Adrenal gland (tissue), 12 donors: ENCODE data around the gene PRMT5. TPM values are rescaled to one million over a fixed set of nuclear protein-coding genes. Genes with fewer than 3 reads are reported as not detected.

Experiments
- DNase-seq, 7 donors: peaks; one replicate each; pipeline ENCODE4 v3.0.0-alpha.2; 2019 to 2020
- H3K27ac ChIP-seq, 5 donors: fragments of 200-600 bp; sonication (generic) in 4 of 5; 1 replicate in 3 of 5; 2 replicates in 2 of 5; pipeline versions ENCODE4 v1.5.1 to v1.8.0; 2016 to 2020; ENCODE audit warnings: mild to moderate bottlenecking in 1 of 5
- H3K27me3 ChIP-seq: fragments of 200-600 bp; 2 replicates; pipeline ENCODE4 v1.8.0; 2021
- H3K36me3 ChIP-seq, 2 donors: fragments of 200-600 bp; replicated peaks in 1 of 2; 1 replicate in 1 of 2; 2 replicates in 1 of 2; pipeline versions ENCODE4 v1.5.1 to v1.8.0; 2018 to 2022
- H3K4me1 ChIP-seq, 2 donors: fragments of 200-600 bp; replicated peaks in 1 of 2; 1 replicate in 1 of 2; 2 replicates in 1 of 2; pipeline versions ENCODE4 v1.5.1 to v1.8.0; 2018 to 2021
- H3K4me3 ChIP-seq, 4 donors: fragments of 200-600 bp; sonication (generic) in 3 of 4; one replicate each; pipeline ENCODE4 v1.5.1; 2016 to 2018
- H3K9me3 ChIP-seq, 3 donors: fragments of 200-600 bp; sonication (generic) in 1 of 3; replicated peaks in 1 of 3; 1 replicate in 2 of 3; 2 replicates in 1 of 3; pipeline versions ENCODE4 v1.5.1 to v1.8.0; 2016 to 2021
- POLR2A ChIP-seq, 2 donors: fragments of 450-650 bp; IDR thresholded peaks; one replicate each; pipeline ENCODE4 v1.6.1; 2017; ENCODE audit warnings: antibody characterized with exemption in 2 of 2, mild to moderate bottlenecking in 2 of 2, moderate library complexity in 1 of 2
- WGBS, 4 donors: extraction: QIAGEN DNeasy Blood & Tissue Kit in 2 of 4; methylation state at CpG; one replicate each; pipeline versions ENCODE4 v1.1.5 to v1.1.7; 2013 to 2017; 5-methylcytosine and 5-hydroxymethylcytosine counted together
- intact Hi-C, 2 donors: fragments of 100-400 bp; cut with DNase I; formaldehyde crosslinking; loops; one replicate each; pipeline versions ENCODE4 v1.14.1 to v1.15.0; 2022 to 2023
- polyA plus RNA-seq, 3 donors: library from polyadenylated mRNA; stranded (reverse); fragments of 200-250 nt in 2 of 3; fragments of 350-450 nt in 1 of 3; fragmentation: Illumina TruSeq in 1 of 3; extraction: RNeasy Lipid Tissue Mini Kit (QIAGEN cat#74804) in 1 of 3; gene quantifications; one replicate each; pipeline ENCODE4 v1.2.3, GENCODE V29; 2013 to 2014
- total RNA-seq, 9 donors: library from RNA; depleted of rRNA in 4 of 9; stranded (reverse); fragments of >200 nt in 4 of 9; fragments of 120-200 nt in 1 of 9; fragmentation: NEBNext Ultra II Directional in 1 of 9; extraction: Animal tissue kit (Norgen Biotek cat#: 25700) in 1 of 9; gene quantifications; one replicate each; pipeline versions ENCODE4 v1.1.0 to v1.2.4, GENCODE V29; 2013 to 2023
- TF ChIP-seq, protein P1 (sequence below), 6 experiments: fragments of 450-650 bp in 4 of 6; fragments of 200-600 bp in 2 of 6; sonication (generic) in 1 of 6; IDR thresholded peaks; 1 replicate in 5 of 6; 2 replicates in 1 of 6; pipeline versions ENCODE4 v1.5.1 to v1.8.0; 2016 to 2021; ENCODE audit warnings: antibody characterized with exemption in 6 of 6, mild to moderate bottlenecking in 2 of 6, moderate library complexity in 1 of 6
- donor health status: healthy with polysubstance abuse.
- donor health status: Bipolar disorder and iron deficiency.
- donor health status: DM: yes; HTN: yes; CAD: no.
- donor health status: DM: no; HTN: no; CAD: no.
- donor health status: DM: no; HTN: no; CAD: no.
- donor health status: DM: yes; HTN: yes; CAD: no.

The PRMT5 gene
- total and polyA plus RNA-seq, 12 donors: 20.9 to 134 (median 62.8) TPM

DNA sequence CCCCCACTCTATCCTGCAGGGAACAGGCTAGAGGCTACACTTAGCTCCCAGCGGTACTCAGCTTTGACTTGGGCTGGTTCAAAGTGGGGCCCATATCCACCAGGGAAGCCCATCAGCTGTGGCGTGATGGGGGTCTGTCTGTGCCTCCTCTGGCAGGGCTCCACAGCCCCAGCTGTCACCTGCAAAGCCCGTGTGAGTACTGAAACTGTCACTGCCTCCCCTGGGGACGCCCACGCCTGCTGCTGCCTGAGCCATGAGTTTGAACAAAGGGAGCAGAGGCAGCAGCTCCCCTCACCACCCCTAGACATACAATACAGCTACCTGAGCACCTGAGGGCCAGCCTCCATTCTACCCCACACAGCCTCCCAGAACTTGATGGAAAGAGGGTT lies 41.2 kb downstream of the PRMT5 start:
- Histone ChIP-seq H3K36me3 (no peaks in the 10 kb centered on the region), H3K9me3 (no peaks in the 10 kb centered on the region), H3K27ac (no peak overlapping the region), H3K27me3 (no peaks in the 10 kb centered on the region), H3K4me3 (peak overlapping the region in 1 of 4 donors; percentile 64), H3K4me1 (peaks cover 0 to 9% of the 10 kb centered on the region in 2 donors)
- intact Hi-C loops: no loop called here
- DNase-seq: no peak
- WGBS, 4 donors: 82 to 100% (median 82%) methylated on average over 1 to 5 of the region's 5 CpGs
- TF ChIP-seq, protein P1, sequence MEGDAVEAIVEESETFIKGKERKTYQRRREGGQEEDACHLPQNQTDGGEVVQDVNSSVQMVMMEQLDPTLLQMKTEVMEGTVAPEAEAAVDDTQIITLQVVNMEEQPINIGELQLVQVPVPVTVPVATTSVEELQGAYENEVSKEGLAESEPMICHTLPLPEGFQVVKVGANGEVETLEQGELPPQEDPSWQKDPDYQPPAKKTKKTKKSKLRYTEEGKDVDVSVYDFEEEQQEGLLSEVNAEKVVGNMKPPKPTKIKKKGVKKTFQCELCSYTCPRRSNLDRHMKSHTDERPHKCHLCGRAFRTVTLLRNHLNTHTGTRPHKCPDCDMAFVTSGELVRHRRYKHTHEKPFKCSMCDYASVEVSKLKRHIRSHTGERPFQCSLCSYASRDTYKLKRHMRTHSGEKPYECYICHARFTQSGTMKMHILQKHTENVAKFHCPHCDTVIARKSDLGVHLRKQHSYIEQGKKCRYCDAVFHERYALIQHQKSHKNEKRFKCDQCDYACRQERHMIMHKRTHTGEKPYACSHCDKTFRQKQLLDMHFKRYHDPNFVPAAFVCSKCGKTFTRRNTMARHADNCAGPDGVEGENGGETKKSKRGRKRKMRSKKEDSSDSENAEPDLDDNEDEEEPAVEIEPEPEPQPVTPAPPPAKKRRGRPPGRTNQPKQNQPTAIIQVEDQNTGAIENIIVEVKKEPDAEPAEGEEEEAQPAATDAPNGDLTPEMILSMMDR (IDR thresholded peaks at IDR 0.05): no peak
- TF ChIP-seq POLR2A (IDR thresholded peaks at IDR 0.05): no peak

DNA sequence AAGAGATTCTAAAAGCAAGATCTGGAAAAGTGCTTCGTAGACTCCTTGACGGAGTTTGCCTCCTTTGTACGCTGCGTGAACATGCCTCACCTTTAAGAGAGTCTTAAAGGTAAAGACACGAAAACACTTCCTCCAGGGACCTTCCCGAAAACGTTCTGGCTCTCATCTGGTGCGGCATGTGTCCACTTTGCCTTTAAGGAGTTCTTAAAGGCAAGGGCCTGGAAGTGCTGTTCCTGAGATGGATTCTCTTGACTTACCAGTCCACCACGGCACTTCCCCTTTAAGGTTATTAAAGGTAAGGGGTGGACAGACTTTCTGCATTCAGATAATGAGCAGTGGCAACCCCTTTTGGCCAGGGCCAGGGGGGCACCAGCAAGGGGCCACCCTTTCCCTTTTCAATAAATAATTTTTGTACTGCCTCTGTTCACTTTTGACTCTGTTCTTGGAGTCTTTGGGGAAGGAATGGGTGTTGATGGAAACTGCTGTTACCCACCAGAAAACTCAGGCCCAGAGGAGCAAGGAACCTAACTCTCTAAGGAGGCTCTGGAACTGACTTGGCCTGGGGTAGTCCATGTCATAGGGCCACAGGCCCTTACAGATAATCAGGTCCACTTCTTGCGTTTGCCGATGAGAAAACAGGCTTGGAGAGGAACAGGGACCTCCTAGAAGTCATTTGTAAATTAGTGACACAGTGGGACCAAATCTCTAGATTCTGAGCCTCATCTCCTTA lies 41.8 kb downstream of the PRMT5 start:
- intact Hi-C loops: no loop called here
- Histone ChIP-seq H3K4me3 (peak overlapping the region in 3 of 4 donors; percentile 22 to 64 (median 35)), H3K27ac (peak overlapping the region in 3 of 5 donors; percentile 7 to 81 (median 66)), H3K36me3 (no peaks in the 10 kb centered on the region), H3K4me1 (peaks cover 0 to 9% of the 10 kb centered on the region in 2 donors), H3K27me3 (no peaks in the 10 kb centered on the region), H3K9me3 (no peaks in the 10 kb centered on the region)
- DNase-seq: peak in 6 of 7 donors; percentile 71 to 89 (median 78)
- TF ChIP-seq, protein P1 (IDR thresholded peaks at IDR 0.05): no peak
- TF ChIP-seq POLR2A (IDR thresholded peaks at IDR 0.05): no peak
- 17 to 38% (median 26%) methylated on average over 10 to 11 of the region's 11 CpGs for WGBS, 4 donors

DNA sequence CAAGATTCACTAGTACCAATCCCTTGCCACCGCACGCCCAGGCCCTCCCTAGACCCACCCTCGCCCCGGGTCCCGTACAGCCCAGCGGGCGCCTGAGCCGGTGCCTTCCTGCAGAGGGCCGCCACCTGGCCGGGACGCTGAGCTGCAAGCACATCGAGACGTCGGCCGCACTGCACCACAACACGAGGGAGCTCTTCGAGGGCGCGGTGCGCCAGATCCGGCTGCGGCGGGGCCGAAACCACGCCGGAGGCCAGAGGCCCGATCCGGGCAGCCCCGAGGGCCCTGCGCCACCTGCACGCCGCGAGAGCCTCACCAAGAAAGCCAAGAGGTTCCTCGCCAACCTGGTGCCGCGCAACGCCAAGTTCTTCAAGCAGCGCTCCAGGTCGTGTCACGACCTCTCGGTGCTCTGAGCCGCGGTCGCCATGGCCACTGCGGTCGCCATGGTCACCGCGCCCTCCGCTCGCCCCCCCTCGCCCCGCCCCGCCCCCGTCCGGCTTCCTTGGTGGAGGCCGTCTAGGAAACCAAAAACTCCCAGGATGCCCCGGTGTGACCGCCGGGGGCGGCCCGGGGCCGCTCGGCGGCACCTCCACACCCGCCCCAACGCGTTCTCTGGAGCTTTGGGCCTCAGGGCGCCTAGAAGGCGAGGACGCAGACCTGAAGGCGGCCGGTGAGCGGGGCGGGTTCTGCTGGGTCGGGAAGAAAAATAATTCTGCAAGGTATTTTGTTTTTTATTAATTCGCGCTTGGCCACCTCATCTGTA lies 42.5 kb downstream of the PRMT5 start:
- Histone ChIP-seq H3K4me3 (peak overlapping the region in 3 of 4 donors; percentile 22 to 64 (median 35)), H3K9me3 (no peaks in the 10 kb centered on the region), H3K4me1 (peaks cover 0 to 9% of the 10 kb centered on the region in 2 donors), H3K27ac (peak overlapping the region in 3 of 5 donors; percentile 7 to 81 (median 66)), H3K27me3 (no peaks in the 10 kb centered on the region), H3K36me3 (no peaks in the 10 kb centered on the region)
- TF ChIP-seq POLR2A (IDR thresholded peaks at IDR 0.05): peak; percentile 21 to 24
- TF ChIP-seq, protein P1 (IDR thresholded peaks at IDR 0.05): peak in 1 of 6 experiments; percentile 10
- intact Hi-C loops: no loop called here
- peak; percentile 70 to 90 (median 80) for DNase-seq
- 3 to 7% (median 5%) methylated on average over 26 to 77 of the region's 77 CpGs for WGBS, 4 donors

DNA sequence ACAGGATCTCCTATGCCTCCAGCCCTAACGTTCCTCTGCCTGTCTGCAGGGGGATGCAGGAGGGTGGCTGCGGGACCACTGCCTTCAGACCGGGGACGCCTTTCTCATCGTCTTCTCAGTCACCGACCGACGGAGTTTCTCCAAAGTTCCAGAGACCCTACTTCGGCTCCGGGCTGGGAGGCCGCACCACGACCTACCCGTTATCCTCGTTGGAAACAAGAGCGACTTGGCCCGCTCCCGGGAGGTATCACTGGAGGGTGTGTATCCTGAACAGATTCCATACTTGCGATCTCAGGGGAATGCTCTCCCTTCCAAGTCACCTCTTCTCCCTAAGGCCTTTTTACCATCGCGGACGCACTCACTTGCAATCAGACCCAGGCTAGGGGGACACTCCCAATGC lies 43.2 kb downstream of the PRMT5 start:
- no peak for TF ChIP-seq POLR2A (IDR thresholded peaks at IDR 0.05)
- TF ChIP-seq, protein P1 (IDR thresholded peaks at IDR 0.05): no peak
- intact Hi-C loops: no loop called here
- WGBS, 4 donors: 91 to 95% (median 95%) methylated on average over 21 of the region's 21 CpGs

More for the DNA sequence above, 43.2 kb downstream of the PRMT5 start:
- peak in 1 of 7 donors; percentile 32 for DNase-seq
- no peaks in the 10 kb centered on the region for H3K36me3 ChIP-seq
- H3K27me3 ChIP-seq: no peaks in the 10 kb centered on the region
- H3K4me1 ChIP-seq: peaks cover 0 to 9% of the 10 kb centered on the region in 2 donors
- H3K9me3 ChIP-seq: no peaks in the 10 kb centered on the region
- H3K27ac ChIP-seq: peak overlapping the region in 1 of 5 donors; percentile 66
- peak overlapping the region in 1 of 4 donors; percentile 64 for H3K4me3 ChIP-seq
